GM12891 (cell line): ENCODE measurements around the gene DNAJB4.

Experiments
- POLR2A ChIP-seq: IDR thresholded peaks from 2 replicates; pipeline ENCODE4 v1.6.1; 2011; ENCODE audit warnings: low read depth, low read length, control low read depth
- POLR2AphosphoS5 ChIP-seq: IDR thresholded peaks from 2 replicates; pipeline ENCODE4 v1.6.1; 2011; ENCODE audit warnings: low read depth, low read length, control low read depth
- TAF1 ChIP-seq: IDR thresholded peaks from 2 replicates; pipeline ENCODE4 v1.6.1; 2011; ENCODE audit warnings: low read depth, low read length, control low read depth

DNA sequence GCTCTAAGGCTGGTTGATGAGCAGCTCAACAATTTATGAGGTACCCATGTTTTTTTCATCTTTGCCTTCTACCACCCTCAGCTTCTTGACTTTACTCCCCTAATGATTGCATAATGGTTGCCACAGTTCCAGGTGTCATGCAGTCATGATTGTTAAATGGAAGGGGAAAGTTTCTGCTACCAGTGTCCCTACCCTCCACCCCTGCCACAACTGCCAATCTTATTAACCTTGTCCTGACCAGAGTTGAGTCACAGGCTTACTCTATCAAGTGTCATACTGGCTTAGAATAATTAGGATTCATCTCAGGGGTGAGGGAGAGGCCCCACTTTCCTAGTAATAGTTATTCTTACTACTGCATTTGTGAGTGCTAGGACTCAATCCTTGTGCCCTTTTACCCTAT is 17.9 kb upstream of the DNAJB4 start:
- TF ChIP-seq POLR2A (no peak), POLR2AphosphoS5 (no peak), TAF1 (no peak)
